H7 (cell line): Measurements from ENCODE around the gene SNX5. TPM values are rescaled to one million over a fixed set of nuclear protein-coding genes. Genes with fewer than 3 reads are reported as not detected.
A peak's percentile ranks its signal among the peaks of the same experiment; 100 is the strongest.
"Not testable (repeated sequence)": the region's sequence is repeated elsewhere in the genome, so short reads cannot be mapped to it uniquely, and the experiment has no call there.

Source experiments
- DNase-seq: peaks from one replicate; pipeline ENCODE4 v3.0.0; 2012
- H3K27me3 ChIP-seq: 2 replicates; pipeline ENCODE4 v1.6.0; 2011; ENCODE audit warnings: mild to moderate bottlenecking, low read length; ENCODE audit not compliant: control insufficient read depth, insufficient read depth
- H3K36me3 ChIP-seq: replicated peaks from 2 replicates; pipeline ENCODE4 v1.5.1; 2011; ENCODE audit warnings: low read length; ENCODE audit not compliant: control insufficient read depth, insufficient read depth
- H3K4me3 ChIP-seq: 2 replicates; pipeline ENCODE4 v1.5.1; 2011; ENCODE audit warnings: low read depth, mild to moderate bottlenecking, control low read depth, low read length, moderate library complexity; ENCODE audit not compliant: insufficient read depth
- total RNA-seq: library from RNA; depleted of rRNA; stranded (reverse); fragments of >200 nt; shearing (Covaris generic); gene quantifications from 2 replicates; pipeline ENCODE4 v1.2.3, GENCODE V29; 2014

The SNX5 gene
- total RNA-seq, 1 experiment from 2014 or later = 134 TPM

DNA sequence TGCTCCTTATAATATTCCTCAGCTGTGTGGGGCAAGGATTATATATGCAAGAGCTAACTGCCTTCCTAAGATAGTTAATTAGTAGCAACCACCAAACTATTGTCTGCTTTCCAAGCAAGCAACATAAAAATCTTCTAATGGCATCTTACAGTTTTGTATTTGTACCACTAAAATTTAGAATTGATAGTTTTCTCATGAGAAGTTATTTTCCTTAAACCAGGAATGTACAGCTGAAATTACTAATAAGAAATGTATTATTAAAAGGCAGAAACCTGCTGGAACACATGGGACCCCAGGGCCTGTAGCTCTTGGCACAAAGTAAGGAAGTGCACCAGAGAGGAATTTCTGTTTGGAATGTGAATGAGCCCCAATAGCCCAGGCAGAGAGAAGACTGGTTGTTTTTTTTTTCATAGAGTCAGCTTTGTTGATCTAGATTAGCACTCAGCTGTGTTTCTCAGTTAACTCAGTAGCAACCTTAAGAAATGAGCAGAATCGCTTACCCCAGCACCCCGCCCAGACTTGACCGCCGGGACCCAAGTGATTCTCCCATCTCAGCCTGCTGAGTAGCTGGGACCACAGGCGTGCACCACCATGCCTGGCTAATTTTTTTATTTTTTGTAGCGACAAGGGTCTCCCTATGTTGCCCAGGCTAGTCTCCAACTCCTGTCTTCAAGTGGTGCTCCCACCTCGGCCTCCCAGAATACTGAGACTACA lies 2.9 kb upstream of the SNX5 start:
- peak overlapping the region; percentile 82 for H3K4me3 ChIP-seq
- no peaks in the 10 kb centered on the region for H3K27me3 ChIP-seq
- DNase-seq = peak; percentile 54
- peaks cover 4% of the 10 kb centered on the region for H3K36me3 ChIP-seq

DNA sequence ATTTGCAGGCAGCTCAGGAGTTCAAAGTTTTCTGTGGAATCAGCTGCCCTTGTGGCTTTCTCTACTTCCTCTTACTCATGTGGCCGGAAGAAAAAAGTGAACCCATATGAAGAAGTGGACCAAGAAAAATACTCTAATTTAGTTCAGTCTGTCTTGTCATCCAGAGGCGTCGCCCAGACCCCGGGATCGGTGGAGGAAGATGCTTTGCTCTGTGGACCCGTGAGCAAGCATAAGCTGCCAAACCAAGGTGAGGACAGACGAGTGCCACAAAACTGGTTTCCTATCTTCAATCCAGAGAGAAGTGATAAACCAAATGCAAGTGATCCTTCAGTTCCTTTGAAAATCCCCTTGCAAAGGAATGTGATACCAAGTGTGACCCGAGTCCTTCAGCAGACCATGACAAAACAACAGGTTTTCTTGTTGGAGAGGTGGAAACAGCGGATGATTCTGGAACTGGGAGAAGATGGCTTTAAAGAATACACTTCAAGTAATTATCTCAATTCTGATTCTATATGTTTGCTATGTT lies 1.4 kb upstream of the SNX5 start:
- Histone ChIP-seq H3K27me3 (no peaks in the 10 kb centered on the region), H3K4me3 (peak overlapping the region; percentile 82), H3K36me3 (no peaks in the 10 kb centered on the region)
- DNase-seq = peak; percentile 29

DNA sequence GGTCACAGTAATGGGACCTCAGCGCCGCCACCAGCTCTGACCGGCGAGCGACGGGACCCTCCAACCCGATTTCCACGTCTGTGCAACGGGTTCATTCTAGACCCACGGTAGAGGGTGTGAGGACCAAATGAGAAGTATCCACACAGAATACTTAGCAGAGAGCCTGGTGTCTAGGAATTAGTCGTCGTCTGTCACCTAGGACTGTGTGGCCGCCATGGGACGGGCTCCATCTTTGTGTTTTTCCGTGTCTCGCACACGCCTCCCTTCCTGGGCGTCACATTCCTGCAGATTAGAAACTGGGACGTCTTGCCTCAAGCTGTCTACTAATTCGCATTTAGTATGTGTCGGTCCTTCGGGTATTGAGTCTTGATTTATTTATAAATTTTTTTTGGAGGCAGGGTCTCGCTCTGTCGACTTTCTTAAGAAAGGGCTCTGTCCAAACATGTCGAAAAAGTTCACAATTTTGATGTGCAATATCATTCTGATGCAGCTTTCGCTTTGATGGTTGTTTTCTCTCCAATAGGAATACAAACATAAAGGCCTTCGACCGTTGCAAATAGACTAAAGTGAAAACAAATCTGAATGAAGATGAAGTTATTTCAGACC lies 787 bp upstream of the SNX5 start:
- peak overlapping the region; percentile 82 for H3K4me3 ChIP-seq
- H3K36me3 ChIP-seq = no peaks in the 10 kb centered on the region
- DNase-seq = peak; percentile 50
- H3K27me3 ChIP-seq = no peaks in the 10 kb centered on the region

DNA sequence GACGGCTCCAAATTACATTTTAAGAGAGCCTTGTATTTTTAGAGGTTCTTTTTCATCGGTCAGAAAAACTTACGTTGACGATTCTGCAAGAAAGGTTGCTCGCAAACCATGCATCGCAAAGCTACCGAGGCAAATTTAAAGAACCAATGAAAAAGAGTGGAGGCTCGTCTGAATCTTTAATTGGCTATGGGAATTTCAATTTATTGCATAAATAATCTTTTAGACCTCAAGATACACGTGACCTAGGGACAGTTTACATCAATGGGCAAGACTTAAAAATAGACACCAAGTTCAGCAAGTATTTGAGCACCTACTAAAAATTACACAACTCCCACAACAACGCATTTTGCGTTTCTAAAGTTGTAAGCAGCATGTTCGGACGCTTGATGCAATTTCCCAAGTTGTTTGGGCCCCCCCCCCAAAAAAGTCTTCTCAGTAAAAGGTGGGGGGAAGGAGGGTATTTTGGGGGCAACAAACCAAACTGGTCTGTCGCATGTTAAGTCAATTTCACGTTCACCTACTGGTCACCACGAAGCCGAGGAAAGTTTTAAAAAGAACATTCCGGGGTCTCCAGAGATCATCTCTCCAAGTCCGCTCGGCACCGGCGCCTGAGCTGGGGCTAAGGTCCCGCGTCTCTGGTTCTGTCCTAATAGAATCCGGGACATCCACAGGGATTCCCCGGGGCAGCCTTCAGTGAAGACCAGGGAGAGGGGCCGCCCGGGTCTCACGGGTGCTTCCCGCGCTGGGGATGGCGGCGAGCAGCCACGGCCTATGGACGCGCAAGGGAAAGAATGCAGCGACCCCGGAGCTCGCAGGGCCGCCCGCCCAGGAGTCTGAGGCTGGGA lies 851 bp downstream of the SNX5 start:
- H3K27me3 ChIP-seq = no peaks in the 10 kb centered on the region
- peaks cover 3% of the 10 kb centered on the region for H3K36me3 ChIP-seq
- peak overlapping the region; percentile 82 for H3K4me3 ChIP-seq
- no peak for DNase-seq

DNA sequence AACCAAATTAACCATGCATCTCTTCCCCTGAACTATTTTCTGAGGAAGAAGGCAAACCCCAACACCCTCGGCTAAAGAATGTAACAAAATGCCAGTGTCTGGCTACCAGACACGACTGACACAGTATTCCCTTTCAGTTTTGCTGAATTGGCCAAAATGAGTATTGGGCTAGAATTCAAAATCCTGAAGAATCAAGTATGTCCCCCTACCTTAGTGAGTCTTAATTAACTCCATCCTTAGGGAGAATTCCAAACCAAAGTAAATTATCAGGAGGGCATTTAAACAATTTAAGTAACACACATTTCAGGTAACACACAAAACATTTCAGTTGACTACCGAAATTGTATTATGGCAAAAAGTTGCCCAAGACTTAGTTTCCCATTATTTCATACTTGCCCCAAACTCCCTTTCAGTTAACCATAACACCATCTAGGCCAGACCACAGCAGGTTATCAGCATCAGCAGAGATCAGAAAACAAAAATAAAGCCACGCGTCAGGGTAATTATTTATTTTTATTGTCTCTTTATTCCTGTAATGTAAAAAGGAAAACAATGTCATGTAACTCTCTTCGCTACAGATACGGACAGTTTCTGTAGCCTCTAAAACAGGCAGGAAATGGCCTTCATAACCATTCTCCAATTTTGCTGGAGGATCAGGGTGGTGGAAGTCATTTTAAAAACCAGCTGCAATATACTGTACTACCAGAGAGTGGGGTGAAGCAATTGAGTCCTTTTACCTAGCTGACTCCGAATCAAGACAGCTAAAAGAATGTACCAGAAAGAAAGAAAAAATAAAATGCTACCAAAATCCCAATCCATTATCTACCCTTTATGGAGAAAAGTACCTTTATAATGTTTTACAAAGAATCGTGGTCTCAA lies 1.9 kb downstream of the SNX5 start:
- peak; percentile 27 for DNase-seq
- no peaks in the 10 kb centered on the region for H3K27me3 ChIP-seq

DNA sequence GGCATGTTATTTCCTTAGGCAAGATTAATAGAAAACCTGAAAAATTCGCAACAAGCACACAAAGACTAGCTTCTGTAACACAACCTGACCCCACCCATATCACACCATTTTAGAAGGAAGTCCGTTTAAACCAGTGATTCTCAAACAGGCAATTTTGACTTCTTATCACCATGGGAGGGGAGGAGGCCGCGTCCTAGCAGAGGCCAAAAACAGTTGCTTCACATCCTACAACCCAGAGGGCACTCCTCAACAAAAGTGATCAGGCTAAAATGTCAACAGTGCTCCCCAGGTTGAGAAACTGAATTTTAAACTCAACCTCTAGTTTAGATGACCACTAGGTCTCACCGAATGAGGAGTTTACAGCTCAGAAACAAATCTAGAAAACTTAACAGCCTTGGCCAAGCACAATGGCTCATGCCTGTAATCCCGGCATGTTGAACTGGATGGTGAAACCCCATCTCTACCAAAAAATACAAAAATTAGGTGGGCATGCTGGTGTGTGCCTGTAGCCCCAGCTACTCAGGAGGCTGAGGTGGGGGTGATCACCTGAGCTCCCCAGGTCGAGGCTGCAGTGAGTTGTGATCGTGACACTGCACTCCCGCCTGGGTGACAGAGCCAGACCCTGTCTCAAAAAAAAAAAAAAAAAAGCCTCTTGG lies 3.4 kb downstream of the SNX5 start:
- Histone ChIP-seq H3K27me3 (no peaks in the 10 kb centered on the region), H3K36me3 (peaks cover 3% of the 10 kb centered on the region), H3K4me3 (peak overlapping the region; percentile 10; the same call in 1 of the 2 replicates)
- no peak for DNase-seq

More for the DNA sequence above, 1.9 kb downstream of the SNX5 start:
- Histone ChIP-seq H3K4me3 (peak overlapping the region; percentile 82), H3K36me3 (peaks cover 3% of the 10 kb centered on the region)

DNA sequence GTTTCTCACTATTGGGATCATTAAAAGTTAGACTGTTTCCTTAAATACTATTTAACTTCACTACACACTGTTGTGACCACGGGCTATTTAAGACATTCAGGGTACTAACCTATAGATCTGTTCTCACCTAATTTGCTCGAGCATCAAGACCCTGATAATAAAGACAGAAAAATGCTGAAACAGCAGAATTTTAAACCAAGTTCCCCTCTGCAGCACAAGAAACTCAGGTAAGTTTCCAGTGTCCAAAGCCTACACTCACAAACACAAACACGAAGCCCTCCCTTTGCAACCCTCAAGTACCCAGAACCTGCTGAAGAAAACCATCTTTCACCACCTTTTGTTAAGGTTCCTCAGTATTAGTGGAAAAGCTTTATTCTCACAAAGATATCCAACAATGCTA lies 4.0 kb downstream of the SNX5 start:
- H3K4me3 ChIP-seq = no peak overlapping the region
- peaks cover 3% of the 10 kb centered on the region for H3K36me3 ChIP-seq
- no peak for DNase-seq
- no peaks in the 10 kb centered on the region for H3K27me3 ChIP-seq

DNA sequence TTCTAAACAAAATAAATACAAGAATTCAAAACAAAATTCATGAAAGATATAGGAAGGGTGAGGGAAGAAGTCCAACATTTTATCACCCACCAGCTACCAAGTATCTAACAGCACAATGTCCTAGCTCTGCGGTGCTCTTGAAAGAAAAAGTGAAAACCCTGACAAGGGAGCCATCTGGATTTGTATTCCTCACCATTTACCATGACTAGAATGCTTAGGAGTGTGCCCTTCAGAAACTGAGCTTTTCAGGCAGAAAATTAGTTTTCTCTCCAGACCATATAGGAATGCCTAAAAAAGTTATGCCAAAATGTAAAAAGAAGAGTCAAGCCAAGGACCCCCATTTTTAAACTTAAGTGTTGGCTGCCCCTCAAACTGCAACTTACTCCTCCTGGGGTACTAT lies 4.5 kb downstream of the SNX5 start:
- DNase-seq = no peak
- Histone ChIP-seq H3K27me3 (no peaks in the 10 kb centered on the region), H3K36me3 (peaks cover 3% of the 10 kb centered on the region), H3K4me3 (no peak overlapping the region)

DNA sequence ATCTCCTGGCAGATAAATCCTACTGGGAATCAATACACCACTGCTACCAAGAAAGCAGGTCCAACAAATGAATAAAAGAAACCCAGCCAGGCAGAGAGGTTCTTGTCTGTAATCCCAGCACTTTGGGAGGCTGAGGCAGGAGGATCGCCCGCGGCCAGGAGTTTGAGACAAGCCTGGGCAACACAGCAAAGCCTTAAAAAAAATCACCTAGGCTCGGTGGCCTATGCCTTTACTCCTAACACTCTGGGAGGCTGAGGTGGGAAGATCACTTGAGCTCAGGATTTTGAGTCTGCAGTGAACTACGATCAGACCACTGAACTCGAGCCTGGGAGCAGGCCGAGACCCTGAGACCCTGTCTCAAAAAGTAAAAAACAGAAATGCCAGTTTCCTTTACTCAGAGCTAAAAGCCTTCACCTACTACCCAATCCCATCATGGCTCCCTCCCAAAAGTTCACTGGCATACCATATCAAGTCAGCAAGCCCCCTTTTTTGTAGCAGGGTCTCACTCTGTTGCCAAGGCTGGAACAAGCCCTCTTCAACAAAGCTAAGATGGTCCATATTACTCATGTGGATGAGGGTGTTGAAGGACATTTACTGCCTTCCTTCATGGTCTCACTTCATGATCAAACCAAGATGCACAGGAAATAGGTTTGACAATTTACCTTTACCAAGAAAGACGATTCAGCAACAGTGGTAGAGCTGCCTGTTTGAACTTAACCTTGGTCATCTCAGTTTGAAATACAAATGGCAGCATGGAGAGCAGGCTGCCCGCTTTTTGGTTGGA lies 5.3 kb downstream of the SNX5 start:
- no peak overlapping the region for H3K4me3 ChIP-seq

DNA sequence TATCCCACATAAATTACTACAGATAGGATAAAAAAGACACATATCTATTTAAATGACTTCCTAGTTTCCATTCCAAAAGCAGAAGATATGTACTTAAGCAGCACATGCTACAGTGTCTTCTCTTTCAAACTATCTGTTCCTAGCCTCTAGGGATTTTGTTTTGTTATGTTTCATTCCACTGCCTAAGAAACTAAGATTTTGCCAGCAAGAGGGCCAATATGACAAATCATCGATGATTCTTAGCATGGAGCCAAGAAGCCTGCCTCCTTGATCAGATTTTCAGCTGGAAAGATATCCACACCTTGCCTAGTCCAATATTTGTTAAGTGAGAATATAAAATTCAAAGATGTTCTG lies 7.0 kb downstream of the SNX5 start:
- DNase-seq = no peak
- H3K36me3 ChIP-seq = peaks cover 8% of the 10 kb centered on the region
- H3K27me3 ChIP-seq = no peaks in the 10 kb centered on the region
- H3K4me3 ChIP-seq = no peak overlapping the region

More for the DNA sequence above, 5.3 kb downstream of the SNX5 start:
- H3K27me3 ChIP-seq = no peaks in the 10 kb centered on the region
- DNase-seq = no peak
- peaks cover 3% of the 10 kb centered on the region for H3K36me3 ChIP-seq

DNA sequence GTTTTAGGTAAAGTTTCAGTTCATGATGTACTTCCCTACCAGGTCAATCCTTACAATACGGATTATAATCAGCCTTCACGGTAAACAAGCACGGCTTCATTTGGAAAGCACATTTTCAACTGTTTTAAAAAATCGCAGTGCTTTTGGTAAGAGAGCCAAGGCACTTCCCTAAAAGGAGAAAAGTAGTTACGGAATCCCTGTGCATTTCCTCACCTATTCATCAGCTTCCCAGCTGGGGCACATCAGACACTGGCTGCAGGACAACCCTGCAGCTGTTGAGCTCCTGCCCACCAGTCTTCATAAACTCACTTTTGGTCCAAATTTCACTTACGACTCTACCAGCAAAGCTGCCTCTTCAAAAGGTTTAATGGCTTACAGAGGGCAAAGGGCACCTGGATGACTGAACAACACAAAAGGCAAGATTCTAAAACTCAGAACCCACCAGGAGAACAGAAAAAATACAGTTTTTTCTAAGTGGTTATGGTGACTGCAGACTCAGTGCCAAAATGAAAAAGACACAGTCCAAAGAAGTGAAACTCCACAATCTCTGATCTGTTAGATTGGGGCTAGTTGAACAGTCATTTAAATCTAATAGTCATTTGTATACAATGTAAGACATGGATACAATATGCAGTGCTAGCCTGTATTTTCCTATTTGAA lies 7.5 kb downstream of the SNX5 start:
- Histone ChIP-seq H3K4me3 (no peak overlapping the region), H3K36me3 (peaks cover 12% of the 10 kb centered on the region), H3K27me3 (no peaks in the 10 kb centered on the region)
- no peak for DNase-seq

DNA sequence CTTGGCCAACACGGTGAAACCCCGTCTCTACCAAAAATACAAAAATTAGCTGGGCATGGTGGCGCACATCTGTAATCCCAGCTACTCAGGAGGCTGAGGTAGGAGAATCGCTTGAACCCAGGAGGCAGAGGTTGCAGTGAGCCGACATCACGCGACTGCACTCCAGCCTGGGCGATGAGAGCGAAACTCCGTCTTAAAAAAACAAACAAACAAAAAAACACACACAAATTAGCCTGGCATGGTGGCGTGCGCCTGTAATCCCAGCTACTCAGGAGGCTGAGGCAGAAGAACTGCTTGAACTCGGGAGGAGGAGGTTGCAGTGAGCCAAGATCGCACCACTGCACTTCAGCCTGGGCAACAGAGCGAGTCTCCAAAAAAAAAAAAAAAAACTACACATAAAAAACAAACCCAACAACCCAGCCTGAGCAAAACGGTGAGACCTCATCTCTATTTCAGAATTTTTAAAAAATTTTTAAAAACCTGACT lies 8.2 kb downstream of the SNX5 start:
- H3K36me3 ChIP-seq = peaks cover 19% of the 10 kb centered on the region
- not testable (repeated sequence) for H3K4me3 ChIP-seq, H3K27me3 ChIP-seq

More for the DNA sequence above, 8.2 kb downstream of the SNX5 start:
- DNase-seq = not testable (repeated sequence)
